Activated T-cell treated with anti-CD3 and anti-CD28 coated beads for 48 hours (primary cell): ENCODE data around the gene SSBP4.
"Not testable (repeated sequence)": the region's sequence is repeated elsewhere in the genome, so short reads cannot be mapped to it uniquely, and the experiment has no call there.

Experiments
- DNase-seq: peaks from one replicate; pipeline ENCODE4 v3.0.0-alpha.2; 2020; ENCODE audit warnings: low read depth

The SSBP4 gene

DNA sequence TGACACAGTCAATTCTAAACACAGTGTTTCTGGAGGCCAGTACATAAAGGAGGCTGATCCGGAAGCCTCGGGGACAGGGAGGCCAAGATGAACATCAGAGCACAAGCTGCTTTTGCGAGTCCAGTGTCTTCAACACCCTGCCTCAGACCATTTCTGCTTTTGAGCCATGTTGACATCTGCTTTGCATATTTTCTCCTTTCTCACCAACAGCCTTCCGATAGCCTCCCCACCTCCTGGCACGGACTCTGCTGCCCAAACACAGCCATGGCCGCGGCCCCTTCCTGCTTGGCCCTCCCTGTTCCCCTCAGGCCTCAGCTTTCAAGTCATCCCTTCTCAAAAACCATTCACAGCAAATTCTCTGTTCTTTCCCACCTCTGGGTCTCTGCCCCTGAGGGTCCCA, 25.4 kb upstream of the SSBP4 start:
- DNase-seq: no peak

- DNase-seq: no peak
Observed at GRCh38 chr19:18396471-18397241, 22.5 kb upstream of the SSBP4 start.

DNA sequence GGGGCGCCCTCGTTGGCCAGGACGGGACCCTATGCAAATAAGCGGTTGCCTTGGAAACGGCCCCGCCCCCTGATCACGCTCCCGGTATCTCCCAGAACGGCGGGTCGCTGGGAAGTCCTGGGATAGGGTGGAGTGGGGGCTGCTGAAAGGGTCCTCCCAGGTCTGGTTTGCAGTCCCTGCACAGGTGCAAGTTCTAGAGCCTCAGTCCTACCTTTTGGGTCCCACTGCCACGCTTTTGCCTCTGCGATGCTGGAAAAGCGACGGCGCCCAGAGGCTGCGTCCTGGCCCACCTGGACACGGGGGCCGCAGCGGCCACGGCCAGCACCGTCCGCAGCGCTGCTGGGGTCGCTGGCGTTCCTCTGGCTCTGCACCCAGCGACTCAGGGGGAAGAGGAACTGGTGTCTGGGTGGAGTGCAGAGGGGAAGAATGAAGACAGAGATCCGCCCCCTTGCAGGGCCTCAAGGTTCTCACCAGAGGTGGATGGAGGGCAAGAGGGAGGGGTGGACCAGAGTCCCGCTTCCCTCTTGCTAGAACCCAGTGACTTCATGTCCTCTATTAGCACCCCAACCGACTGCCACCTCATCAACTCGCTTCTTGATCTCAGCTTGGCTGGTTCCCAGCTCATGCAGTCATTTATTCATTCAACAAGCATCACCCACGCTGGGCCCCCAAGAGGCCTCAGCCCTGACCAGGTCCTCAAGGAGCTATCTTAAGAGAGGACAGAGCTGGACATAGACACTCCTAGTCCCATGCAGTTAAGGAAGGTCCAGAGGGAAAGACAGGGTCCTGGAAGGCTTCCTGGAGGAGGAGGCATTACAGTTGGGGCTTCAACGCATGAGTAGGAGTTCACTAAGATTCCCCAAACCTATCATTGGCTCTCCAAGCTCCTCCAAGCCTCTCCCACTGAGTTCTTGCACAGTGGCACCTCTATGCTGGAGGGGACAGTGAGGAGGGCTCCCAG, 21.7 kb upstream of the SSBP4 start, which contains the start of gene LRRC25:
Gene LRRC25, minus strand, starts transcription at position 381 of the 961 bp plus-strand sequence. CDS start 659 bp downstream, outside the sequence.
- DNase-seq: no peak

GRCh38 chr19:18399008-18399407, 20.2 kb upstream of the SSBP4 start:
- no peak for DNase-seq

GRCh38 chr19:18401580-18402112, 17.6 kb upstream of the SSBP4 start:
- DNase-seq: no peak

- not testable (repeated sequence) for DNase-seq
Observed at GRCh38 chr19:18402455-18403248, 16.5 kb upstream of the SSBP4 start.

- DNase-seq: not testable (repeated sequence)
Observed at GRCh38 chr19:18405754-18406153, 13.4 kb upstream of the SSBP4 start.

DNA sequence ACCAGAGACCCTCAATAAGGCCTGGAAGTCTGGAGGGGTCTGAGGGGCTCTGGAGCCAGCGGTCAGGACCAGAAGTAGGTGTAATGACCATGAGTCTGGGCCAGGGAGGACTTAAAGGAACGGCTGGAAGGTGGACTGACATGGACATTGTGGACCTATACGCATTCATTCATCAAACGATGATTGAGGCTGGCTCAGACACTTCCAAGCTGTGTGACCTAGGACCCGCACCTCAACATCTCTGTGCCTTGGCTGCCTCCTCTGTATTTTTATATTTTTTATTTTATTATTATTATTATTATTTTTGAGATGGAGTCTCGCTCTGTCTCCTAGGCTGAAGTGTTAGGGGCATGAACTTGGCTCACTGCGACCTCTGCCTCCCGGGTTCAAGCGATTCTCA, 12.4 kb upstream of the SSBP4 start:
- DNase-seq: no peak

- DNase-seq: no peak
Observed at GRCh38 chr19:18408053-18408476, 11.1 kb upstream of the SSBP4 start.

DNA sequence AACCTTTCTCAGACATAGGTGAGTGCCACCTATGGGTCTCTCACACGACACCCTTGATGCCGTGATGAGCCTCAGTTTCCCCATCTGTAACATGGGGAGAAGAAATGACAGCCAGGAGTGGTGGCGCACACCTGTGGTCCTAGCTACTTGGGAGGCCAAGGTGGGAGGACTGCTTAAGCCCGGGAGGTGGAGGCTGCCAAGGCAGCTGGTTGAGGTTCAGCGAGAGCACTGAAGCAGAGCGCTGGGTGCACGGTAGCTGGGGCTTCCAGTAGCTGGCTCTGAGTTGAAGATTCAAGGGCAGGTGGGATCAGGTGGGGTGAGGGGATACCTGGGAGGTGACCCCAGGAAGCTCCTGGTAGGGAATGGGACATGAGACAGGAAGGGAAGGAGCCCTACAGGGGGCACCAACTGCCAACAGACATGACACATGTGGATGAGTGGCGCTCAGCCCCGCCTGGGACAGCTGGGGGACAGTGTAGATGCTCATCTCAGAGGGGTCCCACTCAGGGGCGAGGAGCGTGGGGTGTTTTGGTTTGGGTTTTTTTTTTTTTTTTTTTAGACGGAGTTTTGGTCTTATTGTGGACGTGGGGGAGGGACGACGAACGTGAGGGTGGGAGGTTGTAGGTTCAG, 6.5 kb upstream of the SSBP4 start:
- DNase-seq: no peak

- DNase-seq: no peak
Observed at GRCh38 chr19:18414504-18415177, 4.6 kb upstream of the SSBP4 start.

GRCh38 chr19:18415178-18415867, 3.9 kb upstream of the SSBP4 start:
- DNase-seq: no peak

DNA sequence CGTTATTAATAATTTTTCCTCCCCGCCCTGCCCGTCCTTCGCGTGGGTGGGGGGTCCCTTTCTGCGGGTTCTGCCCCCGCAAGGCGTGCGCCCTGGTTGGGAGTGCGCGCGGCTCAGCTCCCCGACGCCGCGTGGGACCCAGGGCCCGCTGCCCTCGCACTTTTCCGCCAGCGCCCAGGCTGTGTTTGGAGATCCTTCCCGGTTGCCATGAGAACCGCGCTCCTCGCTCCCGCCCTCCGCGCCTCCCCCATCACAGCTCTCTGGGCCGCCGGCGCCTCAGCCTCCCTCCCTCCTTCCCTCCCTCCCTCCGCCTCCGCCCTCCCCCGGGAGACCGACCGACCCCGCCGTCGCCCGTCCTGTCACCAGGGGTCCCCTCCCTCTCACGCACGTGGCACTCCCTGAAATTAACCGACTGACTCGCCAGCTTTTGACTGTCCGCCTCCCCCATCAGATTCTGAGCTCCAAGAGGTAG, 2.4 kb upstream of the SSBP4 start:
- peak; percentile 59 for DNase-seq

GRCh38 chr19:18417250-18418028, 1.8 kb upstream of the SSBP4 start:
- no peak for DNase-seq

- no peak for DNase-seq
Observed at GRCh38 chr19:18418029-18418482, 1.1 kb upstream of the SSBP4 start.

DNA sequence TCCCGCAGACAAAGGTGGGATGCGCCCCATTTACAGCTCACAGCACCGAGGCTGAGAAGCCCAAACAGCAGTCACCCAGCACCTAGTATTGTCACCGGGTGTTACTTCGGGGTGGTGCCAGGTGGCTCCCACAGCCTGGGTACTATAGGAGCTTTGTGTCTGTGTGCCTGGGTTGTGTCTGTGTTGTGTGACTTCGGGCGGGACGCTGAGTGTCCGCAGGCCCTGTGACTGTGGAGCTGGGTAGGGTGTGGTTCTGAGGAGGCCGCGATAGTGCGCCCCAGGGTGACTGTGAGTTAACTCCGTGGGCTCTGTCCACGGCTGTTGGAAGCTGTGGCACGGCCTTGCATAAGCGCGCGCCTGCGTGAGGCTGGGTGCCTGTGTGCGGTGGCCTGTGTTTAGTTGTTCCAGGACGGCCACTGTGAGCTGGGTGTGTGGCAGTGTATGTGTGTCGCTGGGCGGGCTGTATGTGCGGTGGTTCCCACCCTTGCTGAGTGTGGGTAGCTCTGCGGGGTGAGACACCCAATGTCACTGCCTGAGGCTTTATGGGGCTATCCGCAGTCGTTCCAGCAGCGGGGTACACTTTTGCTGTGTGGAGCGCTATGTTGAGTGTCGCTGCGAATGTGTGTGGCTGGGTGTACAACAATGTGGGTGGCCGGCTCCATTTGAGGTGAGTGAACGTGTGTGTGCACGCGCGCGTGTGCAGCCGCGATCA, 559 bp upstream of the SSBP4 start:
- DNase-seq: no peak

- DNase-seq: no peak
Observed at GRCh38 chr19:18419699-18420460, 682 bp downstream of the SSBP4 start.

DNA sequence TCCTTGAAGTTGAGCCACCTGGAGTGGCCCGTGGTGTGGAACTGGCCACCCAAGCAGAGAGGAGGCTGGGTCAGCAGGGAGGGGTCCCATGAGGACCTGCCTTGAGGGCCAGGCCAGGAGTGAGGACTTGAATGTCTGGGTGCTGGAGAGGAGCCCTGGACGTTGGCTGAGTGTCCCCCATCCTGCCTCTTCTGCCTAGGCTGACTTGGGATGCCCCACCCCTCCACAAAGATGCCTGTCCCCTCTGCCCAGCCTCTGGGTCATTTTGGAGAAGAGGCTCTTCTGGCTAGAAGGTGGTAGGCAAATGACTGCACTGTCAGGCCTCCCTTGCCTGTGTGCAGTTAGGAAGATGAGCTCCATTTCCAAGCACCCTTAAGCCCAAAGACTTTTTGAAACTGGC, 1.7 kb downstream of the SSBP4 start:
- no peak for DNase-seq
